ENCODE data around the gene FAN1.
A peak's percentile ranks its signal among the peaks of the same experiment; 100 is the strongest.

The FAN1 gene

GRCh38 chr15:30953183-30953582 lies 49.5 kb downstream of the FAN1 start:
- no peak overlapping the region for H3K4me3 ChIP-seq
- no peak overlapping the region for H3K27ac ChIP-seq

GRCh38 chr15:30953731-30954378 lies 50.1 kb downstream of the FAN1 start:
- peak overlapping the region in 2 of 21 experiments; percentile 11 to 34 for H3K27ac ChIP-seq
- H3K4me3 ChIP-seq, result no peak overlapping the region

GRCh38 chr15:30954674-30955073 lies 51.0 kb downstream of the FAN1 start:
- H3K4me3 ChIP-seq, result no peak overlapping the region
- no peak overlapping the region for H3K27ac ChIP-seq

GRCh38 chr15:30956216-30957124 lies 52.8 kb downstream of the FAN1 start:
- H3K4me3 ChIP-seq, result no peak overlapping the region
- H3K27ac ChIP-seq, result no peak overlapping the region

- H3K4me3 ChIP-seq, result no peak overlapping the region
- no peak overlapping the region for H3K27ac ChIP-seq
Observed at GRCh38 chr15:30958219-30958618, 54.5 kb downstream of the FAN1 start.

- Histone ChIP-seq H3K27ac (peak overlapping the region in 1 of 21 experiments; percentile 14), H3K4me3 (no peak overlapping the region)
Observed at GRCh38 chr15:30962079-30962478, 58.4 kb downstream of the FAN1 start.

GRCh38 chr15:30962659-30963058 lies 58.9 kb downstream of the FAN1 start:
- no peak overlapping the region for H3K4me3 ChIP-seq
- no peak overlapping the region for H3K27ac ChIP-seq

- no peak overlapping the region for H3K27ac ChIP-seq
Observed at GRCh38 chr15:30963681-30964080, 60.0 kb downstream of the FAN1 start.

GRCh38 chr15:30969724-30970123 lies 66.0 kb downstream of the FAN1 start:
- H3K27ac ChIP-seq, result no peak overlapping the region
- H3K4me3 ChIP-seq, result no peak overlapping the region

More at GRCh38 chr15:30963681-30964080, 60.0 kb downstream of the FAN1 start:
- no peak overlapping the region for H3K4me3 ChIP-seq

- peak overlapping the region in 1 of 21 experiments; percentile 18 for H3K27ac ChIP-seq
- H3K4me3 ChIP-seq, result no peak overlapping the region
Observed at GRCh38 chr15:30973379-30973778, 69.7 kb downstream of the FAN1 start.

GRCh38 chr15:30974112-30974511 lies 70.4 kb downstream of the FAN1 start:
- no peak overlapping the region for H3K27ac ChIP-seq

GRCh38 chr15:30978328-30978727 lies 74.6 kb downstream of the FAN1 start:
- H3K4me3 ChIP-seq, result no peak overlapping the region
- H3K27ac ChIP-seq, result no peak overlapping the region

More at GRCh38 chr15:30974112-30974511, 70.4 kb downstream of the FAN1 start:
- H3K4me3 ChIP-seq, result no peak overlapping the region

- H3K27ac ChIP-seq, result no peak overlapping the region
- H3K4me3 ChIP-seq, result no peak overlapping the region
Observed at GRCh38 chr15:30979457-30979856, 75.7 kb downstream of the FAN1 start.

- peak overlapping the region in 1 of 21 experiments; percentile 2 for H3K27ac ChIP-seq
- H3K4me3 ChIP-seq, result no peak overlapping the region
Observed at GRCh38 chr15:30984118-30984517, 80.4 kb downstream of the FAN1 start.

GRCh38 chr15:30984542-30984941 lies 80.8 kb downstream of the FAN1 start:
- H3K27ac ChIP-seq, result peak overlapping the region in 2 of 21 experiments; percentile 6 to 17

GRCh38 chr15:30985081-30985531 lies 81.4 kb downstream of the FAN1 start:
- peak overlapping the region in 4 of 21 experiments; percentile 6 to 31 (median 28) for H3K27ac ChIP-seq

More at GRCh38 chr15:30984542-30984941, 80.8 kb downstream of the FAN1 start:
- H3K4me3 ChIP-seq, result no peak overlapping the region

GRCh38 chr15:30990036-30990435 lies 86.3 kb downstream of the FAN1 start:
- peak overlapping the region in 6 of 21 experiments; percentile 25 to 99 (median 98) for H3K27ac ChIP-seq

More at GRCh38 chr15:30985081-30985531, 81.4 kb downstream of the FAN1 start:
- H3K4me3 ChIP-seq, result no peak overlapping the region

GRCh38 chr15:30990446-30991254 lies 86.9 kb downstream of the FAN1 start:
- peak overlapping the region; percentile 87 to 98 (median 93) for H3K4me3 ChIP-seq
- peak overlapping the region; percentile 89 to 99 (median 97) for H3K27ac ChIP-seq

More at GRCh38 chr15:30990036-30990435, 86.3 kb downstream of the FAN1 start:
- peak overlapping the region; percentile 87 to 98 (median 93) for H3K4me3 ChIP-seq
